PC-3 (cell line): ENCODE measurements around the gene TMTC1. TPM values are rescaled to one million over a fixed set of nuclear protein-coding genes. Genes with fewer than 3 reads are reported as not detected.

Experiments used
- ATAC-seq: fragments of 200-7000 bp; cut with Tn5 transposase; 2 replicates; pipeline ENCODE4 v1.9.1; 2020; ENCODE audit warnings: mild to moderate bottlenecking, moderate library complexity
- BruUV-seq: library from RNA; stranded (reverse); fragments of 400-500 nt; replicated peaks from 2 replicates; lab custom pipeline; 2021; lab: Mats Ljungman, UMichigan
- CTCF ChIA-PET: fragments of 300-600 bp; sonication (Branson Sonifier 250); formaldehyde crosslinking; loops from one replicate; lab custom pipeline; 2022; ENCODE audit warnings: antibody characterized with exemption; lab: Charles Lee
- POLR2A ChIA-PET: fragments of 300-600 bp; sonication (Branson Sonifier 250); formaldehyde crosslinking; loops from one replicate; lab custom pipeline; 2022; ENCODE audit warnings: antibody characterized with exemption; ENCODE audit not compliant: unreplicated experiment; lab: Charles Lee
- DNase-seq: peaks from one replicate; pipeline ENCODE4 v3.0.0-alpha.2; 2015
- H2AFZ ChIP-seq: fragments of 300-600 bp; sonication (generic); 2 replicates; pipeline ENCODE4 v1.6.0; 2016; ENCODE audit warnings: antibody characterized with exemption, low read length
- H3F3A ChIP-seq: fragments of 300-600 bp; sonication (generic); one replicate; pipeline ENCODE4 v1.6.0; 2017; ENCODE audit warnings: antibody characterized with exemption, low read length, control low read depth, mild to moderate bottlenecking; ENCODE audit not compliant: unreplicated experiment
- H3K27ac ChIP-seq: fragments of 300-600 bp; sonication (generic); 2 replicates; pipeline ENCODE4 v1.5.1; 2016; ENCODE audit warnings: mild to moderate bottlenecking, low read length
- H3K27me3 ChIP-seq: fragments of 300-600 bp; sonication (generic); 2 replicates; pipeline ENCODE4 v1.6.1; 2016; ENCODE audit warnings: low read length, mixed read lengths
- H3K36me3 ChIP-seq: fragments of 300-600 bp; sonication (generic); 2 replicates; pipeline ENCODE4 v1.6.1; 2016; ENCODE audit warnings: low read depth, mixed run types, low read length, mixed read lengths
- H3K4me1 ChIP-seq: fragments of 300-600 bp; sonication (generic); 2 replicates; pipeline ENCODE4 v1.5.1; 2016; ENCODE audit warnings: low read length; ENCODE audit not compliant: insufficient read depth
- H3K4me2 ChIP-seq: fragments of 300-600 bp; sonication (generic); 2 replicates; pipeline ENCODE4 v1.6.0; 2016; ENCODE audit warnings: low read length
- H3K4me3 ChIP-seq: fragments of 300-600 bp; sonication (generic); 2 replicates; pipeline ENCODE4 v1.5.1; 2016; ENCODE audit warnings: mild to moderate bottlenecking, low read length, mixed read lengths
- H3K79me2 ChIP-seq: fragments of 300-600 bp; sonication (generic); 2 replicates; pipeline ENCODE4 v1.6.1; 2017; ENCODE audit warnings: low read length, mixed read lengths
- H3K9ac ChIP-seq: fragments of 300-600 bp; sonication (generic); 2 replicates; pipeline ENCODE4 v1.6.0; 2016; ENCODE audit warnings: mild to moderate bottlenecking, low read length
- H3K9me2 ChIP-seq: fragments of 300-600 bp; sonication (generic); replicated peaks from 2 replicates; pipeline ENCODE4 v1.6.1; 2016; ENCODE audit warnings: mixed run types, low read length, mixed read lengths
- H3K9me3 ChIP-seq: fragments of 300-600 bp; sonication (generic); 2 replicates; pipeline ENCODE4 v1.6.1; 2016; ENCODE audit warnings: low read length, mixed read lengths
- H4K20me1 ChIP-seq: fragments of 300-600 bp; sonication (generic); 2 replicates; pipeline ENCODE4 v1.6.1; 2016; ENCODE audit warnings: low read length, mixed read lengths
- CTCF ChIP-seq: fragments of 300-600 bp; sonication (generic); conservative IDR thresholded peaks from 2 replicates; pipeline ENCODE4 v1.5.1; 2017; ENCODE audit warnings: antibody characterized with exemption, low read depth, mild to moderate bottlenecking, low read length
- EZH2 ChIP-seq: fragments of 300-600 bp; sonication (generic); IDR thresholded peaks from one replicate; pipeline ENCODE4 v1.6.1; 2017; ENCODE audit warnings: antibody characterized with exemption, mild to moderate bottlenecking, low read length; ENCODE audit not compliant: unreplicated experiment
- EZH2phosphoT487 ChIP-seq: fragments of 300-600 bp; sonication (generic); IDR thresholded peaks from 2 replicates; pipeline ENCODE4 v1.6.1; 2018; ENCODE audit warnings: mild to moderate bottlenecking, antibody characterized with exemption, low read length, borderline replicate concordance
- intact Hi-C: fragments of 100-400 bp; cut with micrococcal nuclease; formaldehyde crosslinking; loops from 2 replicates; pipeline ENCODE4 v1.9.0; 2023
- total RNA-seq: library from RNA; depleted of rRNA; stranded (reverse); fragments of >200 nt; gene quantifications from 2 replicates; pipeline ENCODE4 v1.2.3, GENCODE V29; 2014

Gene TMTC1
- total RNA-seq, 1 experiment from 2014 or later = 5.8 TPM

DNA sequence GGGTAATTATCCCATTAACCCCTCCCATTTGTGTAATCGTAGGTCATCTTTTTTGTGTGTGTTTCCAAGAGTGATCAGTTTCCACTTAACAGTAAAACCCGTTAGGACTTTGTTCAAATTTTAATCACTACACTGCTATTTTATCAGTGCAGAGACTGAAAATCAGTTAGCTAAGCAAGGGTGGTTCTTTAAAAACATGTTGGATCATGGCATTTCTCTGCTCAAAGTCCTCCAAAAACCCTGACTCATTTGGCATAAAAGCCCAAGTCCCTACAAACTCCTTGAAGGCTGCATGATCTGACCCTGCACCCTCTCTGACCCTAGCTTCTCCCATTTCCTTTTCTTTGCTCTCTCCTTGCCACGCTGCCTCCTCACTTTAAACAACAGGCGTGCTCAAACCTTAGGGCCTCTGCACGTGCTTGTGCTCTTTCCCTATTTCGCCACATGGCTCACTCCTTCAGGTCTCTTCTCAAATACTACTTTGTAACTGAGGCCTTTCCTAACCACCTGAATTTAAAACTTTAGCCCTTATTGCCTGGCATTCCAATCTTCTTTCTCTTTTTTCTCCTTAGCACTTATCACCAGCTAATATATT is 273.1 kb downstream of the TMTC1 start:
- Histone ChIP-seq H3K9me2 (no peaks in the 10 kb centered on the region), H4K20me1 (no peaks in the 10 kb centered on the region), H3F3A (no peaks in the 10 kb centered on the region), H3K9me3 (no peaks in the 10 kb centered on the region), H3K4me3 (no peak overlapping the region), H3K36me3 (no peaks in the 10 kb centered on the region), H3K27ac (no peak overlapping the region), H3K27me3 (peaks cover 11% of the 10 kb centered on the region), H3K9ac (no peak overlapping the region), H2AFZ (no peak overlapping the region), H3K4me1 (peaks cover 4% of the 10 kb centered on the region; the same call in 1 of the 2 replicates), H3K4me2 (no peak overlapping the region), H3K79me2 (no peaks in the 10 kb centered on the region)
- BruUV-seq = no TSS peak
- TF ChIP-seq EZH2 (no peak), EZH2phosphoT487 (no peak), CTCF (no peak)
- ChIA-PET CTCF (no interaction called here), POLR2A (no interaction called here)
- no peak for ATAC-seq
- DNase-seq = no peak
- intact Hi-C loops = no loop called here

GRCh38 chr12:29509503-29509902 is 274.2 kb downstream of the TMTC1 start:
- Histone ChIP-seq H3K9me3 (no peaks in the 10 kb centered on the region), H3K4me2 (no peak overlapping the region), H3K4me3 (no peak overlapping the region), H3K36me3 (no peaks in the 10 kb centered on the region), H3K4me1 (peaks cover 4% of the 10 kb centered on the region; the same call in 1 of the 2 replicates), H3K9ac (no peak overlapping the region), H3K27ac (no peak overlapping the region), H2AFZ (no peak overlapping the region), H4K20me1 (no peaks in the 10 kb centered on the region), H3K27me3 (peaks cover 11% of the 10 kb centered on the region), H3K9me2 (no peaks in the 10 kb centered on the region), H3F3A (no peaks in the 10 kb centered on the region), H3K79me2 (no peaks in the 10 kb centered on the region)
- no peak for ATAC-seq
- ChIA-PET CTCF (no interaction called here), POLR2A (no interaction called here)
- BruUV-seq = no TSS peak
- intact Hi-C loops = no loop called here
- DNase-seq = no peak
- TF ChIP-seq EZH2phosphoT487 (no peak), CTCF (no peak), EZH2 (no peak)

GRCh38 chr12:29508949-29509348 is 274.8 kb downstream of the TMTC1 start:
- Histone ChIP-seq H3K79me2 (no peaks in the 10 kb centered on the region), H3F3A (no peaks in the 10 kb centered on the region), H3K4me1 (peaks cover 4% of the 10 kb centered on the region; the same call in 1 of the 2 replicates), H3K27me3 (peaks cover 11% of the 10 kb centered on the region), H3K27ac (no peak overlapping the region), H3K4me2 (no peak overlapping the region), H4K20me1 (no peaks in the 10 kb centered on the region), H3K9me2 (no peaks in the 10 kb centered on the region), H3K9me3 (no peaks in the 10 kb centered on the region), H3K36me3 (no peaks in the 10 kb centered on the region), H2AFZ (no peak overlapping the region), H3K9ac (no peak overlapping the region), H3K4me3 (no peak overlapping the region)
- BruUV-seq = no TSS peak
- TF ChIP-seq CTCF = no peak
- TF ChIP-seq EZH2phosphoT487 = no peak
- TF ChIP-seq EZH2 = no peak
- intact Hi-C loops = no loop called here
- DNase-seq = no peak
- ChIA-PET POLR2A (no interaction called here), CTCF (no interaction called here)
- ATAC-seq = no peak
